Left ventricle myocardium inferior (tissue), 1 donor: Measurements from ENCODE around the gene CCDC167. TPM values are rescaled to one million over a fixed set of nuclear protein-coding genes. Genes with fewer than 3 reads are reported as not detected.

Experiments
- DNase-seq: peaks from one replicate; pipeline ENCODE4 v3.0.0-alpha.2; 2020
- H3K27ac ChIP-seq: fragments of 200-600 bp; replicated peaks from 2 replicates; pipeline ENCODE4 v1.8.0; 2021
- H3K27me3 ChIP-seq: fragments of 200-600 bp; 2 replicates; pipeline ENCODE4 v1.8.0; 2021; ENCODE audit warnings: low read depth
- H3K36me3 ChIP-seq: fragments of 200-600 bp; 2 replicates; pipeline ENCODE4 v1.8.0; 2021
- H3K4me1 ChIP-seq: fragments of 200-600 bp; 2 replicates; pipeline ENCODE4 v1.8.0; 2021
- H3K4me3 ChIP-seq: fragments of 200-600 bp; 2 replicates; pipeline ENCODE4 v1.8.0; 2021; ENCODE audit warnings: mild to moderate bottlenecking, moderate library complexity
- H3K9me3 ChIP-seq: fragments of 200-600 bp; replicated peaks from 2 replicates; pipeline ENCODE4 v1.8.0; 2021
- CTCF ChIP-seq: fragments of 200-600 bp; IDR thresholded peaks from 2 replicates; pipeline ENCODE4 v1.8.0; 2021; ENCODE audit warnings: antibody characterized with exemption, mild to moderate bottlenecking, borderline replicate concordance
- intact Hi-C: fragments of 100-400 bp; cut with micrococcal nuclease; formaldehyde crosslinking; loops from one replicate; pipeline ENCODE4 v1.11.0; 2022
- long read RNA-seq: library from polyadenylated mRNA; unstranded; transcript quantifications from one replicate; pipeline ENCODE4 v2.0.0, GENCODE V29; 2021
- total RNA-seq: library from RNA; stranded (reverse); fragmentation: NEBNext Ultra II Directional; extraction: Animal tissue kit (Norgen Biotek cat#: 25700); gene quantifications from one replicate; pipeline ENCODE4 v1.2.1, GENCODE V29; 2021
- donor health status: DM: no; HTN: yes; CAD: no; lungs with severe emphysema.

The CCDC167 gene
- total RNA-seq, result 28.1 TPM
- long read RNA-seq, transcript CCDC167-201 (4 exons, 619 nt), result major isoform, 18 of 19 reads
- long read RNA-seq, partial matches to known transcripts, result 0 of 19 reads
- long read RNA-seq, other reads (novel, unspliced or antisense), result 1 of 19 reads

- peak within 1 kb of the TSS; percentile 51 for H3K27ac ChIP-seq
- intact Hi-C loops, result no loop called here
- peak within 1 kb of the TSS; percentile 71 for H3K4me3 ChIP-seq
- H3K9me3 ChIP-seq, result no peaks in the 10 kb centered on the region
- TF ChIP-seq CTCF, result no peak
- peak; percentile 94 for DNase-seq
- H3K4me1 ChIP-seq, result peaks cover 12% of the 10 kb centered on the region
- no peaks in the 10 kb centered on the region for H3K36me3 ChIP-seq
- H3K27me3 ChIP-seq, result no peaks in the 10 kb centered on the region
These were observed at the start of gene CCDC167 for GRCh38 chr6:37499433-37500293. Gene CCDC167, minus strand, starts transcription at chr6:37499893. Its CDS starts 30 bp downstream, at chr6:37499863.

- no peaks in the 10 kb centered on the region for H3K36me3 ChIP-seq
- peaks cover 9% of the 10 kb centered on the region for H3K4me1 ChIP-seq
- H3K4me3 ChIP-seq, result no peak overlapping the region
- peaks cover 11% of the 10 kb centered on the region for H3K27me3 ChIP-seq
- DNase-seq, result no peak
- TF ChIP-seq CTCF, result no peak
- intact Hi-C loops, result no loop called here
- H3K27ac ChIP-seq, result no peak overlapping the region
- H3K9me3 ChIP-seq, result no peaks in the 10 kb centered on the region
These were observed 49.5 kb upstream of the CCDC167 start for GRCh38 chr6:37549154-37549553.

DNA sequence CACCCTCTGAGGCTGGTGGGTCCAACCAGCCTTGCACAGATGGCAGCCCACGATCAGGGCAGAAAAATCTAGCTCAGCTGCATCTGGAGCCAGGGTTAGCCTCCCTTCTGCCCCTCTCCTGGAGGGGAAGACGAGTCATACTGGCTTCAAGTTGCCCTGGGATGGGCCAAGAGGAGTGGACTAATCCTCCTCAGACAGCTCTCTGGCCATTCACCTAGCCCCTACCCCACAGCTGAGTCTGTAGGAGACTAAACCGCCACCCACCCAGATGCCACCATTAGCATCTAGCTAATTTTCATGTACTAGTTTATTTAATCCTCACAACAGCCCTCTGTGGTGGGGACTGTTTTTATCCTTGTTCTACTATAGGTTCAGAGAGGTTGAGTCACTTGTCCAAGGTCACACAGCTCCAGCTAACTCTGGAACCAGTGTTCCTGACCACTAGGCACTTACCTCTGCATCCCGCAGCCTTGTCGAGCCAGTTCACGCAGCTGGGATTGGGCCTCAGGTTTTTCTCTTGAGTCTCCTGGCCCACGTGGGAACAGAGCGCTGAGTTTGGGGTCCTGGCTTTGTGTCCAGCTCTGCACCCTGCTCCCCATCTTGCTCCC is 48.5 kb upstream of the CCDC167 start:
- intact Hi-C loops, result no loop called here
- Histone ChIP-seq H3K4me1 (peaks cover 9% of the 10 kb centered on the region), H3K27me3 (peaks cover 1% of the 10 kb centered on the region), H3K4me3 (no peak overlapping the region), H3K9me3 (no peaks in the 10 kb centered on the region), H3K27ac (no peak overlapping the region), H3K36me3 (no peaks in the 10 kb centered on the region)
- TF ChIP-seq CTCF, result no peak
- no peak for DNase-seq

- H3K27me3 ChIP-seq, result no peaks in the 10 kb centered on the region
- no peak for DNase-seq
- intact Hi-C loops, result no loop called here
- peaks cover 9% of the 10 kb centered on the region for H3K4me1 ChIP-seq
- H3K27ac ChIP-seq, result no peak overlapping the region
- no peak for TF ChIP-seq CTCF
- no peak overlapping the region for H3K4me3 ChIP-seq
- no peaks in the 10 kb centered on the region for H3K9me3 ChIP-seq
- H3K36me3 ChIP-seq, result no peaks in the 10 kb centered on the region
These were observed 47.9 kb upstream of the CCDC167 start for GRCh38 chr6:37547564-37548061.

DNA sequence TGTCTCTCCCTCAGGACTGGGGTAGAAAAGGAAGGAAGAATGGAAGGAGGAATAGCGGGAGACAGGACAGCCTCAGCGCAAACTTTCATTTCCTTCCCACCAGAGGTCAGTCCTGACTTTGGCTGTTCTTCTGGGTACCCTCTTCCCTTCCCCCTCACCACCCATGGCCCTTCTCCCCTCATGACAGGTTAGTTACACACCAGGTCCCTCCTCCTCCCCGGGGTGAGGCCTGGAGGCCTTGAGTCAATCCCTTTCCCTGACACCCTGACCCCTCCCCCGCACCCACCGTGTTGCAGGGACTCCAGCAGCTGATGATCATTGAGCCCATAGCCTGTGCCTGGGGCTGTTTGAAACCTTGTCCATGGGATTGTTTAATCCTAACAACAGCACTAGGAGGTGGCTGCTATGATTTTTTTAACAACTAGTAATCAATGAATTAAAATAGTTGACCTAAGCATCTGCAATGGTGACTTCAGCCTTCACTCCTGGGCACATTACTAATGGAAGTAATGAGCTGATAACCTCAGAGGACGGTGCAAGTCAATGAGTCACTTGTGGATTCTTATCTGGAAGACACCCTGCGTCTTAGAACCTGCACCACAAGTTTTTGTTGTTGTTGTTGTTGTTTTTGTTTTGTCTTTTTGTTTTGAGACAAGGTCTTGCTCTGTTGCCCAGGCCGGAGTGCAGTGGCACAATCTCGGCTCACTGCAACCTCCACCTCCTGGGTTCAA is 46.6 kb upstream of the CCDC167 start:
- intact Hi-C loops, result no loop called here
- no peaks in the 10 kb centered on the region for H3K9me3 ChIP-seq

More for the DNA sequence above, 46.6 kb upstream of the CCDC167 start:
- H3K4me3 ChIP-seq, result no peak overlapping the region
- no peak overlapping the region for H3K27ac ChIP-seq
- no peaks in the 10 kb centered on the region for H3K4me1 ChIP-seq
- TF ChIP-seq CTCF, result no peak
- no peaks in the 10 kb centered on the region for H3K36me3 ChIP-seq
- no peaks in the 10 kb centered on the region for H3K27me3 ChIP-seq
- no peak for DNase-seq
